VCaP (cell line): ENCODE results near the gene TMEM178B.

Source experiments
- H3K27ac ChIP-seq: fragments of 450-650 bp; 2 replicates; pipeline ENCODE4 v1.5.1; 2017
- CTCF ChIP-seq: fragments of 450-650 bp; conservative IDR thresholded peaks from 2 replicates; pipeline ENCODE4 v1.5.1; 2017; ENCODE audit warnings: mild to moderate bottlenecking, moderate library complexity

TMEM178B gene

GRCh38 chr7:141461924-141462323, 388.1 kb downstream of the TMEM178B start:
- no peak overlapping the region for H3K27ac ChIP-seq
- no peak for TF ChIP-seq CTCF

GRCh38 chr7:141462958-141463357, 389.1 kb downstream of the TMEM178B start:
- TF ChIP-seq CTCF: no peak

GRCh38 chr7:141463986-141464385, 390.1 kb downstream of the TMEM178B start:
- TF ChIP-seq CTCF: no peak

More at GRCh38 chr7:141462958-141463357, 389.1 kb downstream of the TMEM178B start:
- no peak overlapping the region for H3K27ac ChIP-seq

GRCh38 chr7:141464551-141464950, 390.7 kb downstream of the TMEM178B start:
- H3K27ac ChIP-seq: no peak overlapping the region
- TF ChIP-seq CTCF: no peak

More at GRCh38 chr7:141463986-141464385, 390.1 kb downstream of the TMEM178B start:
- H3K27ac ChIP-seq: no peak overlapping the region

GRCh38 chr7:141466151-141466904, 392.5 kb downstream of the TMEM178B start:
- no peak for TF ChIP-seq CTCF

GRCh38 chr7:141468341-141468740, 394.5 kb downstream of the TMEM178B start:
- no peak for TF ChIP-seq CTCF
- no peak overlapping the region for H3K27ac ChIP-seq

More at GRCh38 chr7:141466151-141466904, 392.5 kb downstream of the TMEM178B start:
- H3K27ac ChIP-seq: no peak overlapping the region

GRCh38 chr7:141475679-141476078, 401.8 kb downstream of the TMEM178B start:
- no peak overlapping the region for H3K27ac ChIP-seq
- no peak for TF ChIP-seq CTCF
